ENCODE results near the gene ZNF142.
A peak's percentile ranks its signal among the peaks of the same experiment; 100 is the strongest.

Gene ZNF142

GRCh38 chr2:218659258-218659987 lies at the start of gene ZNF142, which contains the start of gene BCS1L:
ZNF142 (minus strand) TSS chr2:218659623; CDS start chr2:218656429, 3,194 bp downstream.
BCS1L (plus strand) TSS chr2:218659683; CDS start chr2:218660988, 1,305 bp downstream.
- peak; percentile 96 for DNase-seq

GRCh38 chr2:218708086-218708485 lies 48.7 kb upstream of the ZNF142 start:
- no peak for DNase-seq

GRCh38 chr2:218703341-218703740 lies 43.9 kb upstream of the ZNF142 start:
- DNase-seq = no peak

- no peak for DNase-seq
These were observed 42.4 kb upstream of the ZNF142 start for GRCh38 chr2:218701806-218702205.

- DNase-seq = no peak
These were observed 39.5 kb upstream of the ZNF142 start for GRCh38 chr2:218698885-218699284.

- DNase-seq = no peak
These were observed 35.2 kb upstream of the ZNF142 start for GRCh38 chr2:218694405-218695145.

GRCh38 chr2:218691234-218691633 lies 31.8 kb upstream of the ZNF142 start:
- DNase-seq = no peak

- peak; percentile 9 for DNase-seq
These were observed 28.1 kb upstream of the ZNF142 start for GRCh38 chr2:218687400-218688060.

- no peak for DNase-seq
These were observed 20.6 kb upstream of the ZNF142 start for GRCh38 chr2:218680061-218680460.

GRCh38 chr2:218679119-218679518 lies 19.7 kb upstream of the ZNF142 start:
- DNase-seq = no peak

- DNase-seq = peak; percentile 87
These were observed 12.5 kb upstream of the ZNF142 start, which contains the start of the genes RNF25 and STK36 for GRCh38 chr2:218671654-218672566. RNF25 (minus strand) TSS chr2:218672002; CDS start chr2:218671970, 32 bp downstream. STK36 (plus strand) TSS chr2:218672086; CDS start chr2:218672830, 744 bp downstream.

GRCh38 chr2:218671097-218671653 lies 11.8 kb upstream of the ZNF142 start:
- DNase-seq = no peak

GRCh38 chr2:218664653-218665052 lies 5.2 kb upstream of the ZNF142 start:
- DNase-seq = no peak

- DNase-seq = no peak
These were observed 4.5 kb upstream of the ZNF142 start for GRCh38 chr2:218663901-218664300.

GRCh38 chr2:218662827-218663226 lies 3.4 kb upstream of the ZNF142 start:
- no peak for DNase-seq

- no peak for DNase-seq
These were observed 3.0 kb upstream of the ZNF142 start for GRCh38 chr2:218662377-218662776.

GRCh38 chr2:218659988-218660358 lies 550 bp upstream of the ZNF142 start:
- DNase-seq = no peak

- DNase-seq = peak; percentile 49
These were observed 659 bp downstream of the ZNF142 start for GRCh38 chr2:218658671-218659257.

GRCh38 chr2:218655751-218656150 lies 3.7 kb downstream of the ZNF142 start:
- DNase-seq = no peak

GRCh38 chr2:218648787-218649100 lies 10.7 kb downstream of the ZNF142 start:
- no peak for DNase-seq

- peak; percentile 51 for DNase-seq
These were observed 11.2 kb downstream of the ZNF142 start for GRCh38 chr2:218648088-218648786.
